K562 (cell line): ENCODE results near the gene ZNF358. TPM values are rescaled to one million over a fixed set of nuclear protein-coding genes. Genes with fewer than 3 reads are reported as not detected.
A peak's percentile ranks its signal among the peaks of the same experiment; 100 is the strongest.

Source experiments
- ATAC-seq: fragments of 200-7000 bp; cut with Tn5 transposase; 3 replicates; pipeline ENCODE4 v1.9.1; 2020; ENCODE audit warnings: moderate library complexity
- BruUV-seq: library from RNA; stranded (reverse); fragments of 400-500 nt; replicated peaks from 2 replicates; lab custom pipeline; 2021; lab: Mats Ljungman, UMichigan
- CTCF ChIA-PET: fragments of 300-600 bp; formaldehyde crosslinking; extraction: SDS; loops from one replicate; lab custom pipeline; 2021; ENCODE audit warnings: low intra/inter-chr PET ratio; lab: Yijun Ruan, JAX
- POLR2A ChIA-PET: fragments of 300-600, 350-650 bp; sonication (Branson Sonifier 250); formaldehyde crosslinking; extraction: SDS; loops from one replicate; lab custom pipeline; 2021; ENCODE audit warnings: antibody characterized with exemption, inconsistent platforms; lab: Yijun Ruan, JAX
- DNase-seq, 4 experiments: peaks; one replicate each; pipeline versions ENCODE4 v3.0.0 to v3.0.0-alpha.2; 2011 to 2018; ENCODE audit warnings: low spot score in 3 of 4, mixed read lengths in 3 of 4; ENCODE audit errors: extremely low read depth in 1 of 4
- FAIRE-seq: peaks from 2 replicates; lab custom pipeline; 2011; peaks lifted over from hg19 to GRCh38; lab: Jason Lieb, UNC
- H2AFZ ChIP-seq: 2 replicates; pipeline ENCODE4 v1.6.0; 2011; ENCODE audit warnings: low read depth, low read length, control low read depth, inconsistent platforms
- H3K27ac ChIP-seq: fragments of 200-600 bp; 3 replicates; pipeline ENCODE4 v1.8.0; 2011; ENCODE audit warnings: low read depth, mild to moderate bottlenecking, control low read depth, inconsistent platforms, low read length, moderate library complexity, mixed read lengths; ENCODE audit errors: extremely low read depth
- H3K27me3 ChIP-seq, 2 experiments: fragments of 300-600 bp in 1 of 2; 2 replicates in 1 of 2; 3 replicates in 1 of 2; pipeline versions ENCODE4 v1.6.0 to v1.8.0; 2011; ENCODE audit warnings: inconsistent platforms in 2 of 2, low read length in 2 of 2, mild to moderate bottlenecking in 1 of 2, mixed read lengths in 1 of 2, moderate library complexity in 1 of 2; ENCODE audit not compliant: control insufficient read depth in 2 of 2, insufficient read depth in 2 of 2
- H3K36me3 ChIP-seq: fragments of 300-600 bp; 3 replicates; pipeline ENCODE4 v1.8.0; 2011; ENCODE audit warnings: mild to moderate bottlenecking, low read length, inconsistent platforms; ENCODE audit not compliant: control insufficient read depth, insufficient read depth
- H3K4me1 ChIP-seq, 2 experiments: fragments of 200-600 bp in 1 of 2; replicated peaks in 1 of 2; 2 replicates in 1 of 2; 3 replicates in 1 of 2; pipeline versions ENCODE4 v1.5.1 to v1.8.0; 2011; ENCODE audit warnings: inconsistent platforms in 2 of 2, low read length in 2 of 2, mild to moderate bottlenecking in 1 of 2, mixed read lengths in 1 of 2, moderate library complexity in 1 of 2; ENCODE audit not compliant: control insufficient read depth in 2 of 2, insufficient read depth in 2 of 2
- H3K4me2 ChIP-seq: 2 replicates; pipeline ENCODE4 v1.6.1; 2011; ENCODE audit warnings: low read length, control low read depth, inconsistent platforms, mixed read lengths; ENCODE audit not compliant: insufficient read depth
- H3K4me3 ChIP-seq: fragments of 200-600 bp; sonication (generic), shearing (Covaris generic); 2 replicates; pipeline ENCODE4 v1.5.1; 2016; ENCODE audit warnings: control low read depth, inconsistent platforms
- H3K79me2 ChIP-seq: fragments of 200-600 bp; 3 replicates; pipeline ENCODE4 v1.8.0; 2011; ENCODE audit warnings: low read length, inconsistent platforms; ENCODE audit not compliant: control insufficient read depth, insufficient read depth
- H3K9ac ChIP-seq, 2 experiments: 2 replicates each; pipeline versions ENCODE4 v1.6.0 to v1.6.1; 2011; ENCODE audit warnings: low read depth in 2 of 2, low read length in 2 of 2, control low read depth in 1 of 2, inconsistent platforms in 1 of 2, mild to moderate bottlenecking in 1 of 2, mixed read lengths in 1 of 2; ENCODE audit not compliant: insufficient read depth in 1 of 2
- H3K9me1 ChIP-seq: one replicate; pipeline ENCODE4 v1.6.0; 2011; ENCODE audit warnings: inconsistent platforms, mild to moderate bottlenecking, low read length, moderate library complexity; ENCODE audit not compliant: control insufficient read depth, insufficient read depth
- H3K9me3 ChIP-seq: replicated peaks from 2 replicates; pipeline ENCODE4 v1.5.1; 2011; ENCODE audit warnings: low read depth, low read length, inconsistent platforms; ENCODE audit not compliant: control insufficient read depth, insufficient read depth
- H4K20me1 ChIP-seq: replicated peaks from 2 replicates; pipeline ENCODE4 v1.6.1; 2011; ENCODE audit warnings: low read length, inconsistent platforms, mixed read lengths; ENCODE audit not compliant: control insufficient read depth, insufficient read depth
- ARID1B ChIP-seq: fragments of 450-650 bp; IDR thresholded peaks from 2 replicates; pipeline ENCODE4 v1.6.1; 2016; ENCODE audit warnings: antibody characterized with exemption, mild to moderate bottlenecking, inconsistent platforms
- CEBPG ChIP-seq, 3 experiments: fragments of 200-800 bp in 1 of 3; sonication (Bioruptor generic) in 1 of 3; sonication (generic) in 1 of 3; formaldehyde crosslinking in 1 of 3; IDR thresholded peaks in 2 of 3; conservative IDR thresholded peaks in 1 of 3; 2 replicates each; pipeline versions ENCODE4 v1.6.1 to v1.8.0; 2016 to 2022; ENCODE audit warnings: missing compliant biosample characterization in 2 of 3, missing genetic modification characterization in 2 of 3, mild to moderate bottlenecking in 1 of 3, missing genetic modification reagents in 1 of 3
- CXXC5 ChIP-seq: fragments of 250-450 bp; sonication (Bioruptor Pico); IDR thresholded peaks from 2 replicates; pipeline ENCODE4 v1.8.0; 2022; ENCODE audit warnings: inconsistent platforms, mild to moderate bottlenecking, moderate library complexity
- HDAC8 ChIP-seq: fragments of 450-650 bp; IDR thresholded peaks from 2 replicates; pipeline ENCODE4 v1.6.1; 2016; ENCODE audit warnings: mild to moderate bottlenecking, missing genetic modification characterization, moderate library complexity, missing compliant biosample characterization
- JUND ChIP-seq, 2 experiments: IDR thresholded peaks; 2 replicates in 1 of 2; 3 replicates in 1 of 2; pipeline ENCODE4 v1.6.1; 2011; ENCODE audit warnings: borderline replicate concordance in 2 of 2, low read depth in 2 of 2, low read length in 2 of 2, improper control_type of control experiment in 1 of 2, missing biosample characterization in 1 of 2, missing genetic modification characterization in 1 of 2, missing genetic modification reagents in 1 of 2
- KDM1A ChIP-seq, 2 experiments: fragments of 450-650 bp; IDR thresholded peaks; 2 replicates each; pipeline ENCODE4 v1.6.1; 2016; ENCODE audit warnings: mild to moderate bottlenecking in 2 of 2
- NCOA6 ChIP-seq: fragments of 450-650 bp; IDR thresholded peaks from 2 replicates; pipeline ENCODE4 v1.6.1; 2017; ENCODE audit warnings: mild to moderate bottlenecking
- NR4A1 ChIP-seq, 2 experiments: fragments of 250-450 bp in 1 of 2; fragments of 450-650 bp in 1 of 2; sonication (Bioruptor Pico) in 1 of 2; IDR thresholded peaks; 2 replicates each; pipeline versions ENCODE4 v1.4.0 to v1.6.1; 2016 to 2020; ENCODE audit warnings: mild to moderate bottlenecking in 2 of 2, missing compliant biosample characterization in 1 of 2, missing genetic modification characterization in 1 of 2, moderate library complexity in 1 of 2
- NRF1 ChIP-seq, 2 experiments: fragments of 450-650 bp; IDR thresholded peaks in 1 of 2; conservative IDR thresholded peaks in 1 of 2; 2 replicates each; pipeline ENCODE4 v1.6.1; 2014; ENCODE audit warnings: mild to moderate bottlenecking in 2 of 2
- RCOR1 ChIP-seq, 2 experiments: IDR thresholded peaks; 2 replicates each; pipeline ENCODE4 v1.6.1; 2012; ENCODE audit warnings: low read depth in 2 of 2, low read length in 2 of 2, borderline replicate concordance in 1 of 2, improper control_type of control experiment in 1 of 2
- TAF1 ChIP-seq: IDR thresholded peaks from 2 replicates; pipeline ENCODE4 v1.6.1; 2011; ENCODE audit warnings: mild to moderate bottlenecking, low read length, moderate library complexity; ENCODE audit not compliant: insufficient read depth, control insufficient read depth, severe bottlenecking; ENCODE audit errors: extremely low read depth
- ZNF124 ChIP-seq: sonication (generic); formaldehyde crosslinking; IDR thresholded peaks from 2 replicates; pipeline ENCODE4 v1.8.1; 2022; ENCODE audit warnings: missing genetic modification reagents
- ZNF263 ChIP-seq: sonication (generic); formaldehyde crosslinking; IDR thresholded peaks from 2 replicates; pipeline ENCODE4 v1.8.0; 2022; ENCODE audit warnings: mild to moderate bottlenecking, missing genetic modification reagents, borderline replicate concordance
- WGBS: fragments of 100-300 bp; shearing (Covaris generic); methylation state at CpG from one replicate; pipeline ENCODE4 v1.1.6; 2016; ENCODE audit warnings: low coverage, mixed read lengths; ENCODE audit not compliant: insufficient coverage; ENCODE audit errors: missing lambda C conversion rate; 5-methylcytosine and 5-hydroxymethylcytosine counted together
- in situ Hi-C: fragments of 300-500 bp; cut with MboI; formaldehyde crosslinking; loops from 4 replicates; pipeline ENCODE4 v1.15.0; 2018; ENCODE audit warnings: inconsistent platforms, mixed read lengths
- intact Hi-C: fragments of 100-400 bp; cut with micrococcal nuclease; formaldehyde crosslinking; loops from 2 replicates; pipeline ENCODE4 v1.14.2; 2022
- polyA plus RNA-seq, 8 experiments: library from polyadenylated mRNA; depleted of rRNA in 4 of 8; stranded (reverse) in 5 of 8; unstranded in 3 of 8; fragments of >200 nt; fragmentation: Nextera tagmentation in 2 of 8; fragmentation: Illumina TruSeq in 1 of 8; extraction: Ambion mirVana in 2 of 8; extraction: Trizol in 1 of 8; gene quantifications; 2 replicates each; pipeline versions ENCODE4 v1.2.1 to v1.2.3, GENCODE V29; 2011 to 2014; ENCODE audit warnings: inconsistent platforms in 1 of 8, missing spikeins in 1 of 8
- total RNA-seq, 7 experiments: library from RNA; depleted of rRNA in 6 of 7; stranded (reverse); fragments of >200 nt in 6 of 7; fragmentation: Illumina TruSeq in 2 of 7; extraction: Trizol in 2 of 7; gene quantifications; 2 replicates each; pipeline versions ENCODE4 v1.2.1 to v1.2.3, GENCODE V29; 2011 to 2021; ENCODE audit warnings: low replicate concordance in 1 of 7
- TF ChIP-seq, protein P1 (sequence below), 3 experiments: fragments of 200-800 bp in 1 of 3; sonication (Bioruptor generic) in 1 of 3; sonication (generic) in 1 of 3; formaldehyde crosslinking in 1 of 3; IDR thresholded peaks; 2 replicates each; pipeline versions ENCODE4 v1.6.1 to v1.8.0; 2016 to 2022; ENCODE audit warnings: mild to moderate bottlenecking in 2 of 3, missing compliant biosample characterization in 2 of 3, missing genetic modification characterization in 2 of 3, missing genetic modification reagents in 1 of 3

ZNF358 gene
- total and polyA plus RNA-seq, 9 of the 15 experiments (the other 6 are each of a cell fraction or from before 2014, with no cell fraction given): 0.04 to 17.2 (median 4.9) TPM

DNA sequence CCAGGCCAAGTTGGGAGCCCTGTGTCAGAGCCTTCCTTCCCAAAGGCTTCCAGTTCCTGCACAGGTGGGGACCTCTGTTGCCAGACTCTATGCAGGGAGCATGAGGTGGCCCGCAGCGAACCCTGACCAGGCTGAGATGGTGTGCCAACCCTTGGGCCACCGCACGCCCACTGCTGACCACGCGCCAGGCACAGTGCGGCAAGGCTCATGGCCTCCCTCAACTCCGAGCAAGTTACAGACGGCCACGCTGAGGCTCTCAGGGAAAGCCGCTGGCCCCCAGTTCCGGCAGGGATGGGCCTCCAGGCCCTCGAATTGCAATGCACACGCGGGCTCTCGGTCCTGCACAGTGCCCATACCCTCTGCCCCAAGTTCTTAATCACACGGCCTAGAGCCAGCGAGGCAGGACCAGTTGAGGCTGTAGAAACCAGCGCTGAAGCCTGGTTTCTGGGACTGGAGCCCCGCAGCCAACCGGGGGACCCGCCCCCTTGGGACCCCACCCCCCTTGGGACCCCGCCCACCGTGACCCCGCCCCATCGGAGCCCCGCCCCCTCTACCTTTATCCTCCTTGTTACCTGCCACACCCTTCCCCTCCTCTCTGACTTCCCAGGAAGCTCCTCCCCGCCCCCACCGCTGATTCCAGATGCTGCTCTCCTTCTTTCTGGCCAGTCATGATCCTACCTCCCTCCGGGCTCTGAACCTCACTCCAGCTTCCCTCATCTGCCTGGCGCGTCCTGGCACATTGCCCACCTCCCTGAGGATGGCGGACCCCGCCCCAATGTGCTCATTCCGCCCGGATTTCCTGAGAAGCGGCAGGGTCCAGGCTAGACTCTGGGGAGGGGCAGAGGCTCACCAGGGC, 33.1 kb upstream of the ZNF358 start (continued):
- TF ChIP-seq RCOR1 (IDR thresholded peaks at IDR 0.05; ENCODE audit: borderline replicate concordance in 1 of 2, low read depth in 2 of 2, low read length in 2 of 2) (no peak), HDAC8 (tag) (0 out of 2 replicates have a peak, but pooled peaks have one; percentile 34), TAF1 (no peak), ZNF124 (CRISPR knock-in tag) (no peak)
- TF ChIP-seq, all 486 proteins: peak for 8

GRCh38 chr19:7483720-7484201, 32.1 kb upstream of the ZNF358 start:
- Histone ChIP-seq H3K79me2 (peaks cover 2% of the 10 kb centered on the region; the same call in 1 of the 3 replicates), H3K9ac (peak overlapping the region in 1 of 2 experiments; percentile 83; a peak in 2 of 4 replicates), H3K9me1 (no peaks in the 10 kb centered on the region), H3K4me1 (peaks cover 21 to 48% of the 10 kb centered on the region in 2 experiments), H3K27ac (no peak overlapping the region), H2AFZ (peak overlapping the region; percentile 65), H3K4me3 (no peak overlapping the region), H3K9me3 (no peaks in the 10 kb centered on the region), H3K36me3 (no peaks in the 10 kb centered on the region), H4K20me1 (no peaks in the 10 kb centered on the region), H3K4me2 (0 out of 2 replicates have a peak overlapping the region, but pooled peaks have one; percentile 60), H3K27me3 (no peaks in the 10 kb centered on the region)
- peak in 3 of 4 experiments; percentile 46 to 67 (median 64) for DNase-seq
- CTCF ChIA-PET: no interaction called here
- FAIRE-seq: no peak
- BruUV-seq: no TSS peak
- WGBS: 12% methylated on average over 16 of the region's 17 CpGs
- ATAC-seq: peak; percentile 46
- in situ Hi-C loops: no loop called here
- intact Hi-C loops: no loop called here
- POLR2A ChIA-PET: interaction anchor here (0.9 kb wide), 1 partner anchor 217 kb away, joined by 3 read pairs; no protein-coding TSS in a partner anchor
- TF ChIP-seq NCOA6 (no peak), ZNF263 (peak; percentile 62; the same call in 1 of the 2 replicates), JUND (IDR thresholded peaks at IDR 0.05; ENCODE audit: borderline replicate concordance, low read depth, low read length) (0 out of 2 replicates have a peak, but pooled peaks have one; percentile 5), JUND (tag; IDR thresholded peaks at IDR 0.05; ENCODE audit: borderline replicate concordance, low read depth, low read length) (0 out of 3 replicates have a peak, but pooled peaks have one; percentile 23), CXXC5 (CRISPR knock-in tag) (no peak), ARID1B (0 out of 2 replicates have a peak, but pooled peaks have one; percentile 7), NRF1 (conservative IDR thresholded peaks at IDR 0.05 in 1 of 2, IDR thresholded peaks at IDR 0.05 in 1 of 2) (peak; percentile 33 to 47; a peak in 1 of 4 replicates), CEBPG (CRISPR knock-in tag; IDR thresholded peaks at IDR 0.05) (no peak), CEBPG (tag; conservative IDR thresholded peaks at IDR 0.05 in 1 of 2, IDR thresholded peaks at IDR 0.05 in 1 of 2) (0 out of 4 replicates have a peak, but pooled peaks of 1 of the 2 experiments have one; percentile 21), NR4A1 (CRISPR knock-in tag; IDR thresholded peaks at IDR 0.05) (no peak), NR4A1 (tag; IDR thresholded peaks at IDR 0.05) (no peak), KDM1A (IDR thresholded peaks at IDR 0.05) (peak in 1 of 2 experiments; percentile 44; a peak in 2 of 4 replicates)
- TF ChIP-seq, protein P1, sequence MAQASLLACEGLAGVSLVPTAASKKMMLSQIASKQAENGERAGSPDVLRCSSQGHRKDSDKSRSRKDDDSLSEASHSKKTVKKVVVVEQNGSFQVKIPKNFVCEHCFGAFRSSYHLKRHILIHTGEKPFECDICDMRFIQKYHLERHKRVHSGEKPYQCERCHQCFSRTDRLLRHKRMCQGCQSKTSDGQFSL (CRISPR knock-in tag; IDR thresholded peaks at IDR 0.05): 0 out of 2 replicates have a peak, but pooled peaks have one; percentile 25
- TF ChIP-seq, protein P1 (tag; IDR thresholded peaks at IDR 0.05): no peak
